SH-SY5Y (cell line): ENCODE data around the gene HAPLN3.

ENCODE experiments used
- GATA2 ChIP-seq: IDR thresholded peaks from 2 replicates; pipeline ENCODE4 v1.6.1; 2011; ENCODE audit warnings: mild to moderate bottlenecking, low read depth, low read length
- GATA3 ChIP-seq: IDR thresholded peaks from 2 replicates; pipeline ENCODE4 v1.6.1; 2011; ENCODE audit warnings: low read depth, mild to moderate bottlenecking, low read length, moderate library complexity

HAPLN3 gene

DNA sequence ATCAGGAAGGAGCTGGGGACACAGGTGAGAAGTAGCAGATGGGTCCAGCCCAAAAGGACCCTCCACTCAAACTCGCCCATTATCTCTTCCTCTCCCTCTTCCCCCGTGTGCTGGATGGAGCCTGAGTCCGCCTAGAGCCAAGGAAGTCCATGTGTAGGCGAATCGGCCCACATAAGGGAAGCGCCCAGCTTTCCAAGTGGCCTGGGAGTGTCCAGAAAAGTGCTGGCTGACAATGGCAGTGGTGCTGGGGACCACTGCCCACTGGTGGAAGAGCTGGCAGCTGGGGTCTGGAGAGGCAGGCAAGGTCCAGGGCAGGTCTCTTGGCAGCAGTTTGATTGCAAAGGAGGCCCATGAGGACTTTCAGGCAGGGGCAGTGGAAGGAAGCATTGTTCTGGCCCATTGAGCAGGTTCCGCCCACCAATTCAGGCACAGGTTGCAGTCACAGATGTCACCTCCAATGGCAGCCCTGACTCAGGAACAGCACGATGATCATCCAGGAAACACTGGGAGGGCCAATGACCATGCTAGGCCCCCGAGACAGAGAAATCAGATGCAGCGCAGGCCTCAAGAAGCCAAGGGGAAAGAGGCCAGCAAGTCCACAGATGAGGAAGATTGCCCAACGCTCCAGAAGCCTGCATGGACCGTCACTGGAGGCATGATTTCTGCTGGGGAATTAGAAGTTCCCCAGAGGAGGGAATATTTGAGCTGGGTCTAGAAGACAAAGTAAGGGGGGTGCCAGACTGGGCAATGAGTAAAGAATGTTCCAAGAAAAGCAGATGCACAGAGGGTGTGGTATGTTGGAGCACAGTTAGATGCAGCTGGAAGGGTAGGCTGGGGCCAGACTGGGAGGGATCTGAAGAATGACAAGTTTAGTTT is 14.8 kb upstream of the HAPLN3 start:
- TF ChIP-seq GATA2: no peak
- no peak for TF ChIP-seq GATA3

DNA sequence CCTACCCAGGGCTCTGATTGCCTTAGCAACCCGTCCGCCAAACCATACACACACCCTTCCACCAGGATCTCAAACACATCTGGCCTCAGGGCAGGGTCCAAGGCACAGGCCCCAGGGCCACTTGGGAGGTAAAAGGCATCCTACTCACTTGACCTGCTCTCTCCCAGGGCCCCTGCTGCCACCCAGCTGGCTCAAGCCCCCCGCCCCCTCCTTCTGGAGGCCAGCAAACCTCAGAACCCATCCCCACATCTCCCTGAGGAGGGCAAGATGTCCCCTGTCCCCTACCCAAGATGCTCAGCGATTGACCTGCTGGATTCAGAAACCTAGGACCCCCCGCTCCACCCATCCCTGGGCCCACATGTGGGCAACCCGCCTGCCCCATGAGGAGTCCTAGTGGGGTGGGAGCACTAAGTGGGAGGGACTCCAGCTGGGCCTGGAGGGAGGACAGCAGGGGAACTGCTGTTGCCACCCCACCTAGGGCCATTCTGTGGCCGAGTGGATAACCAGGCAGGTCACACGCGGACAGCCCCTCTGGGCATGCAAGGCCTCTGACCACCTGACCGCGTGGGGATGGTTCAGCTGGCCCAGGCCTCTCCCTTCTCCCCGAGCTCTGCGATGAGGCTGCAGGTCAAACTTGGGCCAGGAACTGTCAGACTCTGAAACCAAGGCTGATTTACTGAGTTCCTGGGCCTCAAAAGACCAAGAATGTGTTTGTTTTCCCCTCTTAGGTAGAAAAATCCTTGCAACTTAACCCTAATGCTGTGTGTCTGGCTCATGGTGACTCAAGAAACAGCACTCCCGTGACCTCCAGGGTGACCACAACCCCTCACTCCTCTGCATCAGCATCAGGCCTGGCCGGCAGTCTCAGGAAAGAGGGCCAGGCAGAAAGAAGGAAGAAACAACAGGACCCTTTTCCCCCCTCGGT is 13.6 kb upstream of the HAPLN3 start:
- TF ChIP-seq GATA2: no peak
- TF ChIP-seq GATA3: no peak

DNA sequence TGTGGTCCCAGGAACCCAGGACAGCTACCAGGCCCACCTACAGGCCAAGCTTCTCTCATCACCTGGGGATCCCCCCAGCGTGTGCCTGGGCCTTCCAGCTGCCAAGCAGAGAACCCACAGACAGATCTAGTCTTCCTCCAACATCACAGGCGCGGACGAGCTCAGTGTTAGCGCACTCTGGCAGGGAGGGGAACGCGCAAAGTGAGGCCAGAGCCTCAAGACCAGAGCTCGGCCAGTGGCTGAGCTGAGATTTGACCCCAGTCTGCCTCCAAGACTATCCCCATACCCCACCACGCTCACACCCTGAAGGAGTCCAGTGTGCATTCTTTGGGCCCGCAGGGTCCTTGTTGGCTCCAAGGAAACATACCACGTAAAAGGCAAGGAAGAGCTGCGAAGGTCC is 12.8 kb upstream of the HAPLN3 start:
- TF ChIP-seq GATA2 (no peak), GATA3 (no peak)

DNA sequence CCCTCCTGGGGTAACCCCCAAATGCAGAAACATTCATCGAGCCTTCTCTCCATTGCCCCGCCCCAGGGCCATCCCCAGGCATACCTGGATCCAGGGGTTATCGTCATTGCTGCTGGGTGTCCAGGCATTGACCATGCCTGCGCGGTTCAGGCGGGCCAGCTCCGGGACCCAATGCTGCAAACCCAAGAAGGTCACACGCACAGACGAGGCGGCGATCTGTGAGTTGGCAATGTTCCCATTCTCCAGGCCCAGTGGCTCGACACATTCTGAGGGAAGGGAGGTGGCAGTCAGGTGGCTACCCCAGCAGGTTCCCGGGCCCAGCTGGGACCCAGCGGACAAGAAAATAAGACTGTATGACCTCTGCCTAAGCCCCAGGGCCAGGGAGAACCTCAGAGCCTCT is 11.8 kb upstream of the HAPLN3 start:
- TF ChIP-seq GATA3 (no peak), GATA2 (no peak)

DNA sequence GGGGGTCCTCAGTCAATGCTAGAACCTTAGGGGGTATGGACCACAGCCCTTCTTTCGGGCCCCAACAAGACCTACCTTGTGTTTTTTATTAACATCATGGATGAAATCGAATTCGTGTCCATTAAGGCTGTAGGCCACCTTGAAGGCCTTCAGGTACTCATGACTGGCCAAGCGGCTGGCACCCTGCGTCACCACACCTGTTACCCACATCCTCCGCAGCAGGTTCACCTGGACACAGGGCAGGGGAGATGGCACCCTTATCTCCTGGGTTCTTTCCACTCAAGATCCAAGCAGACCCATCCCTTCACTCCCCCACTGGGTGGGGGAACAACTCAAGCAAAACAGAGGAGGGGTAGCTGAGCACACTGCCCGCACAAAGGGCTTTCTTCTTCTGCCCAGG is 11.2 kb upstream of the HAPLN3 start:
- no peak for TF ChIP-seq GATA3
- no peak for TF ChIP-seq GATA2

DNA sequence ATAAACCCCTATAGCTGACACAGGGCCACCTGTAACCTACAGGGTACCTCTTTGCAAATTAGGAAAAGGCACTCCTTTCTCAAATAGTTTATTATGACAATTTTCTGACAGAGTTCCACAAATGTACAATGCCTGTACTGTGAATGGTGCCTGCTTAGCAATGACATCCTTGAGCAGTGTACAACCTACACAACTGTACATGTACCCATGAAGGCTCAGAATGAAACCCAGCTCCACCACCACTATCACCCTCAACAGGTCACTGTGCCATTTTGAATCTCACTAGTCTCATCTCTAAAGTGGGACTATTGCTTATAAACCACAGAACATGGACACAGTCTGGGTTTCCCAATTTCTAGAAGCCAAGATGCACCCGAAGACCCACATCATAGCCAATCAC is 10.8 kb upstream of the HAPLN3 start:
- TF ChIP-seq GATA2 (no peak), GATA3 (no peak)

DNA sequence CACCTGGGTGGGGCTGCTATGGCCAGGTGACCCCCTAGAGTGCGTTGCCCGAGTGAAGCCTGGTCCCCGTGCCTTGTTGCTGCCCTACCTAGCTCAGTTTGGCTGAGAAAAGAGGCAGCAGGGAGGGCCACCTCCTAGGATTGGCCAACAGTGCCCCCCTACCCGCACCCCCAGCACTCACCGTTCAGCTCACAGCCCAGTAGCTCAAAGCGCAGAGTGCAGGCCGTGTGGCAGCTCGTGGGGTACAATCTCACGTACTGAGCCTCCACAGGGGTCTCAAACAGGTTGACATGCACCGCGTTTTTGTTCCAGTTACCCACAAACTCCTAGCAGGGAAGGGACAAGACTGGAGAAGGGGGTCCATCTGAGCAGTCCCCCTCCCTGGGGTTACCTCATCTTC is 10.2 kb upstream of the HAPLN3 start:
- TF ChIP-seq GATA3: no peak
- no peak for TF ChIP-seq GATA2

DNA sequence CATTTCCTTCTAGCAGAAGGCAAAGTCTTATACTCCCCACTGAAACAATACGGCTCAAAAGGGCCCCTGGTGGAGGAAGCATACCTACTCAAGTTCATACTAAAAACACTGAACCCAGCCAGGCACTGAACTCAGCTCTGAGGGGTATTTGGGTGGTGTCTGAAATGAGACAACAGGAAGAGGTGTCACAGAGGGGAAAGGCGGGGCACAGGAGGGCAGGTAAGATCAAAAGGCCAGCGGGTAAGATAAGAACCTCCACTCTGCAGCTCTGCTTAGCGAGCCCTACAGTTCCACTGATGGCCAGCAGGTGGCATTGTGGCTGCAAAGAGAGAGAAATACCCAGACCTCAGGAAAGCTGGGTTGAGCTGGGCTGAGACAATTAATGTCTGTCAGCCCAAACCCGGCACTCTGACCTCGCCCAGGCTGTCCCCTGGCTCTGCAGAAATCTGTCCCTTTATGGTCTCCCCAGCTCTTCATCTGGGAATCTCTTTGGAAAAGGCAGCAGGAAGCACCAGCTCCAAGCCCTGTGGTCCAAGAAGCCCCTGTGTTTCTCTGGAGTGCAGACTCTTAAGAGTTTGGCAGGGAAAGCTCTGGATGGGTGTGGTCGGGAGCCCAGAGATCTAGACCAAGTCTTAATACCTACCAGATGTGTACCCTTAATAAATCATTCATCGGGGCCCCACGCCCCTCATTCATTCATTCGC is 9.4 kb upstream of the HAPLN3 start:
- TF ChIP-seq GATA2 (peak; percentile 70), GATA3 (no peak)

DNA sequence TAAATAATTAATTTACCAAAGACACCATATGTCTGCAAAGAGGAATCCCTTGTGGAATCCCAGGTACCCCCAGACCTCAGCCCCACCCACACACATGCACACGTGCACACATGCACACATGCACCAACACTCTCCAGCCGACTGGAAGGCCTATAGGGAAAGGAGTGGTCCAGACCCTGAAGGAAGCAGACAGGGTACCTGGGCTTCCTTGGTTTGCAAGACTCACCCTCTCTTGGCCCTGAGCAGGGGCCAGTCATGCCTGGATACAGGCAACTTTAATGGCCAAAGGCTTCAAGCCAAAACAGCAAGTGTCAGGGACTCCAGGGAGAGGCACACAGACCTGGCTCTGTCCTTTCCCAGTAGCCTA is 8.9 kb upstream of the HAPLN3 start:
- no peak for TF ChIP-seq GATA3
- TF ChIP-seq GATA2: no peak

DNA sequence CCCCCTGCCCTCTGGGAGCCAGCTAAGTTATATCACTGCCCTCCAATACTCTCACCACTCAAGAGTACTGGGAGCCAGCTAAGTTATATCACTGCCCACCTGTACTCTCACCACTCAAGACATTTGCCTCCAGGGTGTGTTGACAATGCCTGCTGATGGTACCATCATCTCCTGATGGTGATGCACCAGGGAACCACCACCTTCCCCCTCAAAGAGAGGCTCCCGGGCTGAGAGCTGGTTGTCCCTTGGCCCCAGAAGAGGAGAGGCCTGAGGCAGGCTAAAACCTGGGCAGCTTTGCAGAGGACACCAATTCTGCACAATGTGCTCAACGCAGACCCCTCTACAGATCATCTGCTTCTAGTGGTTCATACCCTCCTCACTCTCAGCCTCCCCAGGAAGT is 7.5 kb upstream of the HAPLN3 start:
- TF ChIP-seq GATA2 (no peak), GATA3 (no peak)

DNA sequence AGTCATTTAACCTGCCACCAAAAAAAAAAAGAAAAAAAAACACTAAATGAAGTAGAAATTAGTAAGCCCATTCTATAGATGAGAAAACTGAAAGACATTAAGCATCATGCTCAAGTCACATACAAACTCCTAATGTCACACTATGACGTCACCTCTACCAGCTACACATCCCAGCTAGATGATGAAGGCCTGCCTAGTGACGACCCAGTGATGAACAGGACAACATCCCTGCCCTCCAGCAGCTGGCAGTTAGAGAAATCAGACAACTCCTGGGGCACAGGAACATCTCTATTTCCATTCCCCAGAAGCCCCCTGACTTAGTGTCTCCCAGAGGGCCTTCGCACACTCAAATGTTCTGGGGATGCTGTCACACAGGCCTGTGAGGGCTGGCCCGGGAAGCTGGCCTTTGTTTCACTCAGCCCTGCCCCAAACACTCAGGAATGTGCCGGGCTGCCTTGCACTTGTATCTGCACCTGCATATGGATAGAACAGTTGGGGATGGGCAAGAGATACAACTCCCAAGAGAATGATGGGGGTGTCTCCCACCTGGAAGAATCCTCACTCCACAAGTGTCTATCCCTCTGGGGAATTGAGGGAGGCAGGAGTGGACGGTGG is 7.0 kb upstream of the HAPLN3 start:
- TF ChIP-seq GATA2: no peak
- TF ChIP-seq GATA3: no peak

DNA sequence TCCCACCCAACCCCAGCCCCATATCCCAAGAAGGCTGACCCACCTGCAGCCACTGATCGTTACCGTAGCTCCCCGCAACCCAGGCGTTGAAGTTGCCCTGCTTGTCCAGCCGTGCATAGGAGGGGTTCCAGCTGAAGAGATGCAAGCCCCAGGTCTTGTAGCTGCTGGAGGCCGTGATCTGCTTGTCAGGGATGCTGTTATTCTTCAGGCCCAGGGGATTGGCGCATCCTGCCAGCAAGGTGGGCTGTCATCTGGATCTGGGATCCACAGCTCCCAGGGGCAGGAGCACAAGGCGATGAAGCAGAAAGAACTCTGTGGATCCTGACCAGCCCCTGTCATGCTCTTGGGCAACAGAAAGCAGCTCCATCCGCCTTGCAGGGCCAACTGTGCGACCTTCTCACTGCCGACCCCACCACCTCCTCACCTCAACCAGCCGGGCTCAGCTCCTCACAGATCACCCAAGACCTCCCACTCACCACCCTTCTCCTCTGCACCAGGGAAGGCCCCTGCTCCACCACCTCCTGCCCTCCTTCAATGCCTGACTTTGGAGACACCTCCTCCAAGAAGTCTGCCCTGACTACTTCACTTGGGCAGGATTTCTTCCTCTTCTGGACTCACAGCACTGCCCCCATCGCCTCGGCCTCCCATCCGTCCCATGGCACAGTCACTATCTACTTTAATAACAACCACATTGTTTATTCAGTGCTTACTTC is 6.3 kb upstream of the HAPLN3 start:
- no peak for TF ChIP-seq GATA2
- TF ChIP-seq GATA3: no peak

DNA sequence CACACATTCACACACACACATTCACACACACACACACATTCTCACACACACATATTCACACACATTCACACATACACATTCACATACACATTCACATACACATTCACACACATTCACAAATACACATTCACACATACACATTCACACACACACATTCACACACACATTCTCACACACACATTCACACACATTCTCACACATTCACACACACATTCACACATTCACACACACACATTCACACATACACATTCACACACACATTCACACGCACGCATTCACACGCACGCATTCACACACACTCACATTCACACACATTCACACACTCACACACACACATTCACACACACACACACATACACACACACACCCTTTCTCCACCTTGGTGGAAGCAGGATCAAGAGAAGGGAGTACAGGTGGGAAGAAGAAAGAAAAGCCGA is 5.7 kb upstream of the HAPLN3 start:
- TF ChIP-seq GATA3 (no peak), GATA2 (no peak)

DNA sequence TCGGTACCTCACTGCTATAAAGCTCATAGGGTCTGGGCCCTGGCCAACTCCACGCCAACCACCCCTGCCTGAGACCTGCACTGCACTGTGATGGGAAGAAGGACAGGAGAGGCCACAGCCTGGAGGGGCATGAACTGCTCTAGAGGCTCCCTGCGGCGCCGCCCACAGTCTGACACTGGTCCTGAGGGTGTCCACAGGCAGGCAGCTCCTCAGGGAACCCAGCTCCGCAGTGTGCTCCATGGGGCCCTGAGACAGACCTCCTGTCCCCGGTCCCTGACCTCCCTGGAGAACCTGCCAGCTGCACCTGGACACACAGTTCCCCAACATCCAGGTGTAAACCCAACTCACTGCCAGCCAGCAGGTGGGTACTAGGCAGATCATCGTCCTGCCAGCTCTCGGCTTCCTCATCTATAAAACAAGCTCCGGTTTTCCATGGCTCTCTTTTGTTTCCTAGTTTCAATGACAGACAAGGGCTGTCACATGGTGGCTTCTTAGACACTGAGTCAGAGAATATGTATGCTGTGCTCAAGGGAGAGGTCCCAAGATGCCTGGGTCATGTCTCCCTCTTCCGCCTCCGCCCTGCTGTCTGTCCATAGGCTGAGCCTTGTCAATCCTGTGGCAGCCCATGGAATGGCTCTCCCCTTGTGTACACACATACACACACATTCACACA is 5.1 kb upstream of the HAPLN3 start:
- no peak for TF ChIP-seq GATA3
- TF ChIP-seq GATA2: no peak
